Skin epidermis (tissue), 12 donors: ENCODE measurements around the gene ARID4A.
"Not testable (repeated sequence)": the region's sequence is repeated elsewhere in the genome, so short reads cannot be mapped to it uniquely, and the experiment has no call there.

Experiments used
- H3K27ac ChIP-seq, 21 experiments: fragments of 200-600 bp; sonication (generic) in 11 of 21; one replicate each; pipeline ENCODE4 v1.5.0; 2020; ENCODE audit warnings: mild to moderate bottlenecking in 3 of 21, inconsistent platforms in 2 of 21, moderate library complexity in 2 of 21
- H3K4me3 ChIP-seq, 7 experiments: fragments of 200-600 bp; sonication (generic) in 2 of 7; one replicate each; pipeline ENCODE4 v1.5.0; 2020; ENCODE audit warnings: inconsistent platforms in 2 of 7, mild to moderate bottlenecking in 2 of 7, moderate library complexity in 1 of 7

The ARID4A gene

GRCh38 chr14:58353516-58354299 lies 55.4 kb downstream of the ARID4A start:
- peak overlapping the region in 4 of 21 experiments; percentile 12 to 56 (median 33) for H3K27ac ChIP-seq
- H3K4me3 ChIP-seq, result no peak overlapping the region

GRCh38 chr14:58354808-58355207 lies 56.5 kb downstream of the ARID4A start:
- H3K27ac ChIP-seq, result peak overlapping the region in 1 of 21 experiments; percentile 32
- H3K4me3 ChIP-seq, result no peak overlapping the region

- H3K27ac ChIP-seq, result no peak overlapping the region
- H3K4me3 ChIP-seq, result no peak overlapping the region
Observed at GRCh38 chr14:58356268-58356667, 57.9 kb downstream of the ARID4A start.

- not testable (repeated sequence) for H3K4me3 ChIP-seq
Observed at GRCh38 chr14:58362272-58362671, 63.9 kb downstream of the ARID4A start.

GRCh38 chr14:58362798-58363412 lies 64.5 kb downstream of the ARID4A start:
- no peak overlapping the region for H3K4me3 ChIP-seq
- H3K27ac ChIP-seq, result no peak overlapping the region

More at GRCh38 chr14:58362272-58362671, 63.9 kb downstream of the ARID4A start:
- H3K27ac ChIP-seq, result not testable (repeated sequence)

GRCh38 chr14:58364316-58364715 lies 66.0 kb downstream of the ARID4A start:
- Histone ChIP-seq H3K4me3 (no peak overlapping the region), H3K27ac (no peak overlapping the region)

GRCh38 chr14:58367296-58367695 lies 68.9 kb downstream of the ARID4A start:
- H3K27ac ChIP-seq, result no peak overlapping the region
- no peak overlapping the region for H3K4me3 ChIP-seq

- Histone ChIP-seq H3K4me3 (no peak overlapping the region), H3K27ac (no peak overlapping the region)
Observed at GRCh38 chr14:58368956-58369355, 70.6 kb downstream of the ARID4A start.

GRCh38 chr14:58376791-58377190 lies 78.4 kb downstream of the ARID4A start:
- H3K4me3 ChIP-seq, result no peak overlapping the region
- H3K27ac ChIP-seq, result no peak overlapping the region

GRCh38 chr14:58390830-58391229 lies 92.5 kb downstream of the ARID4A start:
- H3K4me3 ChIP-seq, result no peak overlapping the region
- no peak overlapping the region for H3K27ac ChIP-seq

- Histone ChIP-seq H3K4me3 (peak overlapping the region; percentile 52 to 71 (median 66)), H3K27ac (peak overlapping the region in 17 of 21 experiments; percentile 37 to 90 (median 85))
Observed at GRCh38 chr14:58395562-58395811, 97.1 kb downstream of the ARID4A start.

- Histone ChIP-seq H3K27ac (peak within 1 kb of the TSS; percentile 19 to 90 (median 84)), H3K4me3 (peak within 1 kb of the TSS; percentile 52 to 71 (median 66))
Observed at GRCh38 chr14:58395812-58396788, 97.7 kb downstream of the ARID4A start, which contains the start of gene TOMM20L. TSS of gene TOMM20L (plus strand) at chr14:58395930. CDS start at chr14:58395958, 28 bp downstream.

- H3K27ac ChIP-seq, result no peak overlapping the region
Observed at GRCh38 chr14:58397156-58397555, 98.8 kb downstream of the ARID4A start.

GRCh38 chr14:58398495-58398894 lies 100.1 kb downstream of the ARID4A start:
- Histone ChIP-seq H3K4me3 (no peak overlapping the region), H3K27ac (no peak overlapping the region)

More at GRCh38 chr14:58397156-58397555, 98.8 kb downstream of the ARID4A start:
- no peak overlapping the region for H3K4me3 ChIP-seq

- Histone ChIP-seq H3K4me3 (no peak overlapping the region), H3K27ac (no peak overlapping the region)
Observed at GRCh38 chr14:58398895-58399294, 100.5 kb downstream of the ARID4A start.

- no peak overlapping the region for H3K27ac ChIP-seq
- H3K4me3 ChIP-seq, result no peak overlapping the region
Observed at GRCh38 chr14:58401587-58401986, 103.2 kb downstream of the ARID4A start.

- no peak overlapping the region for H3K27ac ChIP-seq
- no peak overlapping the region for H3K4me3 ChIP-seq
Observed at GRCh38 chr14:58408681-58409215, 110.4 kb downstream of the ARID4A start.

- Histone ChIP-seq H3K4me3 (no peak overlapping the region), H3K27ac (no peak overlapping the region)
Observed at GRCh38 chr14:58414845-58415244, 116.5 kb downstream of the ARID4A start.

GRCh38 chr14:58415636-58416547 lies 117.5 kb downstream of the ARID4A start:
- no peak overlapping the region for H3K27ac ChIP-seq
- H3K4me3 ChIP-seq, result no peak overlapping the region
